ENCODE measurements around the gene STX7. TPM values are rescaled to one million over a fixed set of nuclear protein-coding genes. Genes with fewer than 3 reads are reported as not detected.

STX7 gene
- total RNA-seq, 1 experiment from 2014 or later = 25.6 TPM

- ATAC-seq (no peak), DNase-seq (ENCODE audit: low spot score) (no peak)
- Mint-ChIP-seq H3K4me1 (no peaks in the 10 kb centered on the region), H3K9me3 (no peaks in the 10 kb centered on the region), H3K4me3 (no peak overlapping the region), H3K36me3 (no peaks in the 10 kb centered on the region; the same call in 1 of the 2 replicates), H3K27ac (no peak overlapping the region), H3K27me3 (ENCODE audit: low read depth) (no peaks in the 10 kb centered on the region)
- POLR2A ChIA-PET = no interaction called here
- CTCF ChIA-PET = interaction anchor here (1.6 kb wide), 2 partner anchors 12 to 192 kb away, joined by 3 to 5 read pairs; no protein-coding TSS in a partner anchor
- TF ChIP-seq SP1 (CRISPR knock-in tag; conservative IDR thresholded peaks at IDR 0.05) (no peak), NFATC4 (CRISPR knock-in tag; IDR thresholded peaks at IDR 0.05) (no peak), RORB (CRISPR knock-in tag; IDR thresholded peaks at IDR 0.05) (no peak), ZBTB21 (CRISPR knock-in tag; IDR thresholded peaks at IDR 0.05; ENCODE audit: borderline replicate concordance) (no peak), GTF2I (CRISPR knock-in tag; conservative IDR thresholded peaks at IDR 0.05) (no peak), PRDM15 (CRISPR knock-in tag; IDR thresholded peaks at IDR 0.05) (no peak), TP53 (CRISPR knock-in tag; IDR thresholded peaks at IDR 0.05) (no peak), SMAD3 (CRISPR knock-in tag; IDR thresholded peaks at IDR 0.05; ENCODE audit: borderline replicate concordance) (no peak), ZNF232 (CRISPR knock-in tag; IDR thresholded peaks at IDR 0.05) (no peak), ZMAT4 (CRISPR knock-in tag; IDR thresholded peaks at IDR 0.05) (no peak), ZNF281 (CRISPR knock-in tag; IDR thresholded peaks at IDR 0.05) (no peak), ATF6 (CRISPR knock-in tag; IDR thresholded peaks at IDR 0.05) (no peak), ELF4 (CRISPR knock-in tag; IDR thresholded peaks at IDR 0.05; ENCODE audit: low read depth) (no peak), ESRRA (CRISPR knock-in tag; IDR thresholded peaks at IDR 0.05; ENCODE audit: borderline replicate concordance) (no peak), GABPB1 (CRISPR knock-in tag; IDR thresholded peaks at IDR 0.05) (no peak), USF2 (CRISPR knock-in tag; IDR thresholded peaks at IDR 0.05) (no peak), TEAD1 (CRISPR knock-in tag; IDR thresholded peaks at IDR 0.05) (no peak), ETV6 (CRISPR knock-in tag; IDR thresholded peaks at IDR 0.05) (no peak)
- TF ChIP-seq, protein P1, sequence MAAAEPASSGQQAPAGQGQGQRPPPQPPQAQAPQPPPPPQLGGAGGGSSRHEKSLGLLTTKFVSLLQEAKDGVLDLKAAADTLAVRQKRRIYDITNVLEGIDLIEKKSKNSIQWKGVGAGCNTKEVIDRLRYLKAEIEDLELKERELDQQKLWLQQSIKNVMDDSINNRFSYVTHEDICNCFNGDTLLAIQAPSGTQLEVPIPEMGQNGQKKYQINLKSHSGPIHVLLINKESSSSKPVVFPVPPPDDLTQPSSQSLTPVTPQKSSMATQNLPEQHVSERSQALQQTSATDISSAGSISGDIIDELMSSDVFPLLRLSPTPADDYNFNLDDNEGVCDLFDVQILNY (CRISPR knock-in tag; IDR thresholded peaks at IDR 0.05) = no peak
These were observed 41.1 kb downstream of the STX7 start for GRCh38 chr6:132471787-132472186.

All from WTC11 (cell line).